Measurements from ENCODE around the gene NRP1. TPM values are rescaled to one million over a fixed set of nuclear protein-coding genes. Genes with fewer than 3 reads are reported as not detected.

The NRP1 gene
- polyA plus RNA-seq, 4 donors, result 146 to 158 (median 155) TPM

- DNase-seq (ENCODE audit: low read depth in 4 of 4, low spot score in 3 of 4), result no peak
Measured at GRCh38 chr10:33271969-33272583, 62.4 kb downstream of the NRP1 start.

GRCh38 chr10:33270971-33271370, 63.5 kb downstream of the NRP1 start:
- no peak for DNase-seq (ENCODE audit: low read depth in 4 of 4, low spot score in 3 of 4)

- no peak for DNase-seq (ENCODE audit: low read depth in 4 of 4, low spot score in 3 of 4)
Measured at GRCh38 chr10:33267708-33268107, 66.8 kb downstream of the NRP1 start.

GRCh38 chr10:33265621-33266020, 68.8 kb downstream of the NRP1 start:
- no peak for DNase-seq (ENCODE audit: low read depth in 4 of 4, low spot score in 3 of 4)

- DNase-seq (ENCODE audit: low read depth in 4 of 4, low spot score in 3 of 4), result no peak
Measured at GRCh38 chr10:33263453-33263852, 71.0 kb downstream of the NRP1 start.

- DNase-seq (ENCODE audit: low read depth in 4 of 4, low spot score in 3 of 4), result no peak
Measured at GRCh38 chr10:33262871-33263270, 71.6 kb downstream of the NRP1 start.

- no peak for DNase-seq (ENCODE audit: low read depth in 4 of 4, low spot score in 3 of 4)
Measured at GRCh38 chr10:33260403-33261149, 73.9 kb downstream of the NRP1 start.

- no peak for DNase-seq (ENCODE audit: low read depth in 4 of 4, low spot score in 3 of 4)
Measured at GRCh38 chr10:33258967-33259366, 75.5 kb downstream of the NRP1 start.

GRCh38 chr10:33257439-33258080, 76.9 kb downstream of the NRP1 start:
- DNase-seq (ENCODE audit: low read depth in 4 of 4, low spot score in 3 of 4), result no peak

- DNase-seq (ENCODE audit: low read depth in 4 of 4, low spot score in 3 of 4), result no peak
Measured at GRCh38 chr10:33256458-33256857, 78.0 kb downstream of the NRP1 start.

- DNase-seq (ENCODE audit: low read depth in 4 of 4, low spot score in 3 of 4), result no peak
Measured at GRCh38 chr10:33254556-33255160, 79.8 kb downstream of the NRP1 start.

GRCh38 chr10:33253411-33253810, 81.1 kb downstream of the NRP1 start:
- DNase-seq (ENCODE audit: low read depth in 4 of 4, low spot score in 3 of 4), result no peak

- no peak for DNase-seq (ENCODE audit: low read depth in 4 of 4, low spot score in 3 of 4)
Measured at GRCh38 chr10:33252794-33253203, 81.7 kb downstream of the NRP1 start.

GRCh38 chr10:33252324-33252723, 82.1 kb downstream of the NRP1 start:
- no peak for DNase-seq (ENCODE audit: low read depth in 4 of 4, low spot score in 3 of 4)

GRCh38 chr10:33249659-33250345, 84.7 kb downstream of the NRP1 start:
- no peak for DNase-seq (ENCODE audit: low read depth in 4 of 4, low spot score in 3 of 4)

GRCh38 chr10:33249137-33249536, 85.3 kb downstream of the NRP1 start:
- DNase-seq (ENCODE audit: low read depth in 4 of 4, low spot score in 3 of 4), result no peak

GRCh38 chr10:33248638-33249037, 85.8 kb downstream of the NRP1 start:
- DNase-seq (ENCODE audit: low read depth in 4 of 4, low spot score in 3 of 4), result no peak

- no peak for DNase-seq (ENCODE audit: low read depth in 4 of 4, low spot score in 3 of 4)
Measured at GRCh38 chr10:33247221-33247922, 87.1 kb downstream of the NRP1 start.

- DNase-seq (ENCODE audit: low read depth in 4 of 4, low spot score in 3 of 4), result no peak
Measured at GRCh38 chr10:33245343-33245742, 89.1 kb downstream of the NRP1 start.

- DNase-seq (ENCODE audit: low read depth in 4 of 4, low spot score in 3 of 4), result no peak
Measured at GRCh38 chr10:33244354-33244967, 90.0 kb downstream of the NRP1 start.
